Measurements from ENCODE around the gene ZNF385C. TPM values are rescaled to one million over a fixed set of nuclear protein-coding genes. Genes with fewer than 3 reads are reported as not detected.

ZNF385C gene
- total RNA-seq, 4 donors from 2014 or later: 0.26 to 0.78 TPM; not detected in 2

GRCh38 chr17:42055027-42055426 lies 43.2 kb downstream of the ZNF385C start:
- DNase-seq (no peak), ATAC-seq (no peak)
- Histone ChIP-seq H3K36me3 (no peaks in the 10 kb centered on the region), H3K4me3 (no peak overlapping the region), H3K9me3 (no peaks in the 10 kb centered on the region), H3K27me3 (peaks cover 0 to 4% (median 0%) of the 10 kb centered on the region in 3 donors), H3K4me1 (peaks cover 0 to 3% of the 10 kb centered on the region in 2 donors), H3K27ac (no peak overlapping the region)
- in situ Hi-C loops (cut with MboI; ENCODE audit: low sequenced_read_pairs in 4 of 4) (no loop called here), intact Hi-C loops (cut with DNase I; ENCODE audit: low total_unique reads) (no loop called here)
- TF ChIP-seq POLR2A (IDR thresholded peaks at IDR 0.05) (no peak), CTCF (IDR thresholded peaks at IDR 0.05 in 4 of 5, conservative IDR thresholded peaks at IDR 0.05 in 1 of 5) (no peak)

- TF ChIP-seq CTCF (IDR thresholded peaks at IDR 0.05 in 4 of 5, conservative IDR thresholded peaks at IDR 0.05 in 1 of 5): no peak
- TF ChIP-seq POLR2A (IDR thresholded peaks at IDR 0.05): no peak
- Histone ChIP-seq H3K4me3 (no peak overlapping the region), H3K27me3 (peaks cover 0 to 4% (median 0%) of the 10 kb centered on the region in 3 donors), H3K27ac (no peak overlapping the region), H3K4me1 (peaks cover 0 to 3% of the 10 kb centered on the region in 2 donors), H3K36me3 (no peaks in the 10 kb centered on the region), H3K9me3 (no peaks in the 10 kb centered on the region)
- in situ Hi-C loops (cut with MboI; ENCODE audit: low sequenced_read_pairs in 4 of 4) (no loop called here), intact Hi-C loops (cut with DNase I; ENCODE audit: low total_unique reads) (no loop called here)
- ATAC-seq: no peak
- no peak for DNase-seq
Observed at GRCh38 chr17:42053731-42054500, 44.4 kb downstream of the ZNF385C start.

- H3K27ac ChIP-seq: no peak overlapping the region
- in situ Hi-C loops (cut with MboI; ENCODE audit: low sequenced_read_pairs in 4 of 4) (no loop called here), intact Hi-C loops (cut with DNase I; ENCODE audit: low total_unique reads) (no loop called here)
- peaks cover 0 to 4% (median 0%) of the 10 kb centered on the region in 3 donors for H3K27me3 ChIP-seq
- peaks cover 0 to 3% of the 10 kb centered on the region in 2 donors for H3K4me1 ChIP-seq
- no peak for DNase-seq
- H3K36me3 ChIP-seq: no peaks in the 10 kb centered on the region
- H3K4me3 ChIP-seq: no peak overlapping the region
- H3K9me3 ChIP-seq: no peaks in the 10 kb centered on the region
- TF ChIP-seq CTCF (IDR thresholded peaks at IDR 0.05 in 4 of 5, conservative IDR thresholded peaks at IDR 0.05 in 1 of 5) (no peak), POLR2A (IDR thresholded peaks at IDR 0.05) (no peak)
- ATAC-seq: no peak
Observed at GRCh38 chr17:42052346-42052877, 45.9 kb downstream of the ZNF385C start.

- H3K27me3 ChIP-seq: peaks cover 0 to 4% (median 0%) of the 10 kb centered on the region in 3 donors
- TF ChIP-seq POLR2A (IDR thresholded peaks at IDR 0.05): no peak
- TF ChIP-seq CTCF (IDR thresholded peaks at IDR 0.05 in 4 of 5, conservative IDR thresholded peaks at IDR 0.05 in 1 of 5): no peak
- no peak for DNase-seq
- no peak overlapping the region for H3K4me3 ChIP-seq
- in situ Hi-C loops (cut with MboI; ENCODE audit: low sequenced_read_pairs in 4 of 4): no loop called here
- no peaks in the 10 kb centered on the region for H3K9me3 ChIP-seq
- ATAC-seq: no peak
- H3K36me3 ChIP-seq: no peaks in the 10 kb centered on the region
- H3K4me1 ChIP-seq: peaks cover 0 to 3% of the 10 kb centered on the region in 2 donors
- intact Hi-C loops (cut with DNase I; ENCODE audit: low total_unique reads): loop anchor here (2.0 kb wide), 1 partner anchor 27 kb away; no protein-coding TSS in a partner anchor
- H3K27ac ChIP-seq: no peak overlapping the region
Observed at GRCh38 chr17:42051645-42052044, 46.6 kb downstream of the ZNF385C start.

Data from gastrocnemius medialis (tissue), 4 donors.